Astrocyte (in vitro differentiated cells and primary cell): ENCODE data around the gene DIP2C. TPM values are rescaled to one million over a fixed set of nuclear protein-coding genes. Genes with fewer than 3 reads are reported as not detected.

Experiments
- DNase-seq: peaks from one replicate; pipeline ENCODE4 v3.0.0-alpha.2; 2010; ENCODE audit warnings: low read depth
- FAIRE-seq: peaks from 2 replicates; lab custom pipeline; 2011; peaks lifted over from hg19 to GRCh38; lab: Jason Lieb, UNC
- H2AFZ ChIP-seq: 2 replicates; pipeline ENCODE4 v1.6.0; 2012; ENCODE audit warnings: low read depth, low read length, inconsistent platforms
- H3K27ac ChIP-seq: 2 replicates; pipeline ENCODE4 v1.5.1; 2011; ENCODE audit warnings: low read depth, low read length, inconsistent platforms
- H3K27me3 ChIP-seq: 2 replicates; pipeline ENCODE4 v1.6.0; 2011; ENCODE audit warnings: low read length, inconsistent platforms; ENCODE audit not compliant: insufficient read depth
- H3K36me3 ChIP-seq: 2 replicates; pipeline ENCODE4 v1.5.1; 2011; ENCODE audit warnings: low read length, inconsistent platforms; ENCODE audit not compliant: insufficient read depth
- H3K4me1 ChIP-seq: 2 replicates; pipeline ENCODE4 v1.5.1; 2011; ENCODE audit warnings: low read length, inconsistent platforms; ENCODE audit not compliant: insufficient read depth
- H3K4me2 ChIP-seq: 2 replicates; pipeline ENCODE4 v1.6.0; 2012; ENCODE audit warnings: low read length, inconsistent platforms
- H3K4me3 ChIP-seq: 2 replicates; pipeline ENCODE4 v1.5.1; 2011; ENCODE audit warnings: low read depth, mild to moderate bottlenecking, low read length, inconsistent platforms; ENCODE audit not compliant: insufficient read depth
- H3K79me2 ChIP-seq: 2 replicates; pipeline ENCODE4 v1.6.0; 2012; ENCODE audit warnings: mild to moderate bottlenecking, low read length, inconsistent platforms; ENCODE audit not compliant: insufficient read depth
- H3K9ac ChIP-seq: 2 replicates; pipeline ENCODE4 v1.6.0; 2012; ENCODE audit warnings: mild to moderate bottlenecking, low read length, inconsistent platforms
- H3K9me3 ChIP-seq: 2 replicates; pipeline ENCODE4 v1.5.1; 2012; ENCODE audit warnings: low read depth, mild to moderate bottlenecking, low read length, inconsistent platforms; ENCODE audit not compliant: insufficient read depth
- H4K20me1 ChIP-seq: 2 replicates; pipeline ENCODE4 v1.6.0; 2012; ENCODE audit warnings: low read length, inconsistent platforms; ENCODE audit not compliant: insufficient read depth
- H3K27ac Mint-ChIP-seq: one replicate; pipeline ENCODE4 v1.8.0; 2021; ENCODE audit warnings: mild to moderate bottlenecking, mixed read lengths; ENCODE audit not compliant: unreplicated experiment
- H3K27me3 Mint-ChIP-seq: one replicate; pipeline ENCODE4 v1.8.0; 2021; ENCODE audit warnings: low read depth, mixed read lengths; ENCODE audit not compliant: unreplicated experiment
- H3K36me3 Mint-ChIP-seq: one replicate; pipeline ENCODE4 v1.8.0; 2021; ENCODE audit warnings: low read depth, mixed read lengths; ENCODE audit not compliant: unreplicated experiment
- H3K4me1 Mint-ChIP-seq: one replicate; pipeline ENCODE4 v1.8.0; 2021; ENCODE audit warnings: low read depth, mixed read lengths; ENCODE audit not compliant: unreplicated experiment
- H3K4me3 Mint-ChIP-seq: one replicate; pipeline ENCODE4 v1.8.0; 2021; ENCODE audit warnings: mild to moderate bottlenecking, moderate library complexity, mixed read lengths; ENCODE audit not compliant: unreplicated experiment
- H3K9me3 Mint-ChIP-seq: one replicate; pipeline ENCODE4 v1.8.0; 2021; ENCODE audit warnings: mild to moderate bottlenecking, mixed read lengths; ENCODE audit not compliant: unreplicated experiment
- EZH2 ChIP-seq: IDR thresholded peaks from 2 replicates; pipeline ENCODE4 v1.6.1; 2012; ENCODE audit warnings: mild to moderate bottlenecking, low read length, inconsistent platforms; ENCODE audit not compliant: insufficient read depth
- total RNA-seq: library from RNA; stranded (reverse); gene quantifications from 2 replicates; pipeline ENCODE4 v1.2.1, GENCODE V29; 2021
- TF ChIP-seq, protein P1 (sequence below): IDR thresholded peaks from 2 replicates; pipeline ENCODE4 v1.5.1; 2011; ENCODE audit warnings: low read depth, mild to moderate bottlenecking, inconsistent platforms, low read length, moderate library complexity; ENCODE audit not compliant: insufficient read depth

The DIP2C gene
- total RNA-seq, 1 donor from 2014 or later, result 27.3 TPM

- no peak for TF ChIP-seq EZH2
- TF ChIP-seq, protein P1, sequence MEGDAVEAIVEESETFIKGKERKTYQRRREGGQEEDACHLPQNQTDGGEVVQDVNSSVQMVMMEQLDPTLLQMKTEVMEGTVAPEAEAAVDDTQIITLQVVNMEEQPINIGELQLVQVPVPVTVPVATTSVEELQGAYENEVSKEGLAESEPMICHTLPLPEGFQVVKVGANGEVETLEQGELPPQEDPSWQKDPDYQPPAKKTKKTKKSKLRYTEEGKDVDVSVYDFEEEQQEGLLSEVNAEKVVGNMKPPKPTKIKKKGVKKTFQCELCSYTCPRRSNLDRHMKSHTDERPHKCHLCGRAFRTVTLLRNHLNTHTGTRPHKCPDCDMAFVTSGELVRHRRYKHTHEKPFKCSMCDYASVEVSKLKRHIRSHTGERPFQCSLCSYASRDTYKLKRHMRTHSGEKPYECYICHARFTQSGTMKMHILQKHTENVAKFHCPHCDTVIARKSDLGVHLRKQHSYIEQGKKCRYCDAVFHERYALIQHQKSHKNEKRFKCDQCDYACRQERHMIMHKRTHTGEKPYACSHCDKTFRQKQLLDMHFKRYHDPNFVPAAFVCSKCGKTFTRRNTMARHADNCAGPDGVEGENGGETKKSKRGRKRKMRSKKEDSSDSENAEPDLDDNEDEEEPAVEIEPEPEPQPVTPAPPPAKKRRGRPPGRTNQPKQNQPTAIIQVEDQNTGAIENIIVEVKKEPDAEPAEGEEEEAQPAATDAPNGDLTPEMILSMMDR, result no peak
- no peaks in the 10 kb centered on the region for H3K27me3 ChIP-seq
- peaks cover 96% of the 10 kb centered on the region for H4K20me1 ChIP-seq
- Mint-ChIP-seq H3K4me3 (peak overlapping the region; percentile 31), H3K9me3 (peaks cover 9% of the 10 kb centered on the region), H3K4me1 (peaks cover 33% of the 10 kb centered on the region), H3K36me3 (peaks cover 18% of the 10 kb centered on the region), H3K27me3 (no peaks in the 10 kb centered on the region), H3K27ac (no peak overlapping the region)
- no peak overlapping the region for H2AFZ ChIP-seq
- no peaks in the 10 kb centered on the region for H3K36me3 ChIP-seq
- peaks cover 3% of the 10 kb centered on the region for H3K4me1 ChIP-seq
- FAIRE-seq, result no peak
- no peak overlapping the region for H3K27ac ChIP-seq
- H3K9ac ChIP-seq, result no peak overlapping the region
- DNase-seq, result no peak
- H3K4me2 ChIP-seq, result no peak overlapping the region
- H3K4me3 ChIP-seq, result no peak overlapping the region
- peaks cover 6% of the 10 kb centered on the region for H3K9me3 ChIP-seq
- H3K79me2 ChIP-seq, result peaks cover 96% of the 10 kb centered on the region
Measured at GRCh38 chr10:563827-564226, 125.6 kb downstream of the DIP2C start.

DNA sequence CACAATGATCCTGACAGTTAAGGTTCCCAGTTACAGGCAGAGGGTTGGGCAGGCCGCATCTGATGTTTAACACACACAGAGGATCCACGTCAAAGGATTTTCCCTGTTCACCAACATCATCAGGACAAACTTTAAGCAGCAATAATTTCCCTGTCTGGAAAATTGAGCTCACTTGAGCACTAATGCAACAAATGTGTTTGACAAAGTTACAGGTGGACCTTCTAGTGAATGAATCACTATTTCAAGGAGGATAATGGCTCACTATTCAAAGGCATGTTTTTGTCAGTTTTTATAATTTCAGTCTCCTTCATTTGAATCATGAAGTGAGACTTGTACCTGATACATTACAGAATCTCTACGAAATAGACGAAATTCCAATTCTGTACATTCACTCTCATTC lies 127.3 kb downstream of the DIP2C start:
- Histone ChIP-seq H2AFZ (no peak overlapping the region), H3K4me3 (no peak overlapping the region), H3K4me1 (peaks cover 3% of the 10 kb centered on the region), H3K9me3 (peaks cover 6% of the 10 kb centered on the region), H3K27ac (no peak overlapping the region), H3K27me3 (no peaks in the 10 kb centered on the region), H3K79me2 (peaks cover 96% of the 10 kb centered on the region), H3K9ac (no peak overlapping the region), H3K36me3 (no peaks in the 10 kb centered on the region), H4K20me1 (peaks cover 94% of the 10 kb centered on the region), H3K4me2 (no peak overlapping the region)
- TF ChIP-seq, protein P1, result no peak
- TF ChIP-seq EZH2, result no peak
- Mint-ChIP-seq H3K9me3 (peaks cover 9% of the 10 kb centered on the region), H3K4me1 (peaks cover 41% of the 10 kb centered on the region), H3K4me3 (no peak overlapping the region), H3K36me3 (peaks cover 18% of the 10 kb centered on the region), H3K27me3 (no peaks in the 10 kb centered on the region), H3K27ac (no peak overlapping the region)
- FAIRE-seq (peak; percentile 5), DNase-seq (no peak)

GRCh38 chr10:561721-562120 lies 127.7 kb downstream of the DIP2C start:
- Mint-ChIP-seq H3K9me3 (peaks cover 9% of the 10 kb centered on the region), H3K4me1 (peaks cover 45% of the 10 kb centered on the region), H3K4me3 (no peak overlapping the region), H3K36me3 (peaks cover 18% of the 10 kb centered on the region), H3K27ac (no peak overlapping the region), H3K27me3 (no peaks in the 10 kb centered on the region)
- Histone ChIP-seq H3K36me3 (no peaks in the 10 kb centered on the region), H3K4me3 (no peak overlapping the region), H4K20me1 (peaks cover 94% of the 10 kb centered on the region), H3K9ac (no peak overlapping the region), H3K27me3 (no peaks in the 10 kb centered on the region), H3K9me3 (peaks cover 6% of the 10 kb centered on the region), H2AFZ (no peak overlapping the region), H3K27ac (no peak overlapping the region), H3K4me1 (peaks cover 3% of the 10 kb centered on the region), H3K79me2 (peaks cover 96% of the 10 kb centered on the region), H3K4me2 (no peak overlapping the region)
- no peak for FAIRE-seq
- TF ChIP-seq EZH2, result no peak
- TF ChIP-seq, protein P1, result no peak
- DNase-seq, result no peak
